ENCODE measurements around the gene GLI3.

Gene GLI3

DNA sequence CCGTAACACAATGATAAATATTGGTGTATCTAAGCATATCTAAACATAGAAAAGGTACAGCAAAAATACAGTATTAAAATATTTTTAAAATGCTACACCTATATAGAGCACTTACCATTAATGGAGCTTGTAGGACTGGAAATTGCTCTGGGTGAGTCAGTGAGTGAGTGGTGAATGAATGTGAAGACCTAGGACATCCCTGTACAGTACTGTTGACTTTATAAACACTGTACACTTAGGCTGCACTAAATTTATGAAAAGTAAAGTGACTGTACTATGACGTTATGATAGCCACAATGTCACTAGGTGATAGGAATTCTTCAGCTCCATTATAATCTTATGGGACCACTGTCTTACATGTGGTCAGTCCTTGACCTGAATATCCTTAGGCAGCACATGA lies 147.0 kb downstream of the GLI3 start:
- no peak overlapping the region for H2AK5ac ChIP-seq (ENCODE audit: low read length)
- no peak overlapping the region for H3K9ac ChIP-seq (ENCODE audit: low read length)
- H3K23ac ChIP-seq (ENCODE audit: low read length) = no peak overlapping the region
- no peak overlapping the region for H3K4ac ChIP-seq (ENCODE audit: low read depth, low read length)
- H2BK5ac ChIP-seq (ENCODE audit: low read depth, low read length, poor library complexity) = no peak overlapping the region
- no peaks in the 10 kb centered on the region for H3K9me3 ChIP-seq (ENCODE audit: insufficient read depth, low read depth, low read length)
- H4K91ac ChIP-seq (ENCODE audit: low read depth, low read length) = no peak overlapping the region
- H3K79me2 ChIP-seq (ENCODE audit: control insufficient read depth, insufficient read depth, low read length, poor library complexity) = no peaks in the 10 kb centered on the region
- WGBS (ENCODE audit: extremely low coverage, insufficient coverage, insufficient read length) = no CpG with 5 or more reads among the region's 2 CpGs
- H3K4me3 ChIP-seq (ENCODE audit: low read depth, low read length) = no peak overlapping the region
- H2AFZ ChIP-seq (ENCODE audit: insufficient read depth, low read length, poor library complexity) = no peak overlapping the region
- no peaks in the 10 kb centered on the region for H3K36me3 ChIP-seq (ENCODE audit: control insufficient read depth in 1 of 2, insufficient read depth in 2 of 2, low read length in 2 of 2)
- H2BK12ac ChIP-seq (ENCODE audit: low read length) = no peak overlapping the region
- no peak for DNase-seq
- no peak overlapping the region for H4K8ac ChIP-seq (ENCODE audit: low read depth, low read length)
- no peaks in the 10 kb centered on the region for H3K79me1 ChIP-seq (ENCODE audit: low read length)
- peaks cover 5% of the 10 kb centered on the region in 2 experiments for H3K4me1 ChIP-seq (ENCODE audit: control insufficient read depth in 1 of 2, insufficient read depth in 2 of 2, low read length in 2 of 2)
- H3K27me3 ChIP-seq (ENCODE audit: insufficient read depth, low read length) = no peaks in the 10 kb centered on the region
- no peak overlapping the region for H4K12ac ChIP-seq (ENCODE audit: low read depth, low read length)
- no peak overlapping the region for H3K14ac ChIP-seq (ENCODE audit: low read length)
- H2BK120ac ChIP-seq (ENCODE audit: insufficient read depth, low read length, poor library complexity) = no peak overlapping the region
- no peak overlapping the region for H3K27ac ChIP-seq (ENCODE audit: low read depth, low read length)
- no peak overlapping the region for H3K18ac ChIP-seq (ENCODE audit: low read length)
- H3K4me2 ChIP-seq (ENCODE audit: low read length) = no peak overlapping the region

DNA sequence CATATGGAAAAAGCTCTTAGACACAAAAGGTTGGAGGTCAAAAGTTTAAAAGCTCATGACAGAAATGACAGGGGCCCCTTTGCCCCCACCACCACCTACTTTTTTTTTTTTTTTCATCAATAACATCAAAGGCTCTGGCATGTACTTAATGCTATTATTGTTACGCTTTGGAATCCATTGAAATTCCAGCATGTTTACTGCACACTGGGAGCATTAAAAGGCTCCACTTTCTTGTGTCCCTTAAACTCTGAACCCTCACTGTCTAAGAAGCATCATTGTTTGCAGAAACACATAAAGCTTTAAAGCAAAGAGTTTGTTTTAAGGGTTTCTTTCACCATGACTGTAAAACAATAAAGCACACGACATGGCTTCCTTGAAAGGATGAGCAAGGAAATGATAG lies 149.4 kb downstream of the GLI3 start:
- Histone ChIP-seq H3K4me1 (ENCODE audit: control insufficient read depth in 1 of 2, insufficient read depth in 2 of 2, low read length in 2 of 2) (peaks cover 5% of the 10 kb centered on the region in 2 experiments), H3K18ac (ENCODE audit: low read length) (no peak overlapping the region), H3K14ac (ENCODE audit: low read length) (no peak overlapping the region)

DNA sequence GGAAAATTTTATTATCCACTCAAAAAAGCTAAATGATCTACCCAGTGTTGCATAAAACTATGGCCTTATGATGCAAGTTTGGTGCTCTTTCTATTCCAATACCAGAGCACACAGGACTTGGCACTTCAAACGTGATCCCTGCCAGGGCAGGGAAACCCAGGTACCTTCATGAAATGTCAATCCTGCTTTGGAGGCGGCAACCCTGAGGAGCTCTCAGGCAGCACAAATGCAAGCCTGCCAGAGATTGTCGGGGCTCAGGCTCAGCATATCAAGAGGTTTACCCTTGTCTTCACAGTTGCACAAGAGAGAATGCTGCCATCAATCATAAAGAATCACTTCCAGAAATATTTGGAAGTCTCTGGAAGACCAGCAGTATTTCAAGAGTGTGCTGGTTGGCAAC lies 151.5 kb downstream of the GLI3 start:
- no peak overlapping the region for H2BK12ac ChIP-seq (ENCODE audit: low read length)
- H3K79me1 ChIP-seq (ENCODE audit: low read length) = no peaks in the 10 kb centered on the region
- H3K18ac ChIP-seq (ENCODE audit: low read length) = no peak overlapping the region
- H3K23ac ChIP-seq (ENCODE audit: low read length) = no peak overlapping the region
- H2BK5ac ChIP-seq (ENCODE audit: low read depth, low read length, poor library complexity) = no peak overlapping the region
- no peak overlapping the region for H2AK5ac ChIP-seq (ENCODE audit: low read length)
- no peak overlapping the region for H3K27ac ChIP-seq (ENCODE audit: low read depth, low read length)
- H3K79me2 ChIP-seq (ENCODE audit: control insufficient read depth, insufficient read depth, low read length, poor library complexity) = no peaks in the 10 kb centered on the region
- no peak overlapping the region for H3K14ac ChIP-seq (ENCODE audit: low read length)
- no peaks in the 10 kb centered on the region for H3K9me3 ChIP-seq (ENCODE audit: insufficient read depth, low read depth, low read length)
- H3K36me3 ChIP-seq (ENCODE audit: control insufficient read depth in 1 of 2, insufficient read depth in 2 of 2, low read length in 2 of 2) = no peaks in the 10 kb centered on the region
- no peak overlapping the region for H3K4me3 ChIP-seq (ENCODE audit: low read depth, low read length)
- H4K12ac ChIP-seq (ENCODE audit: low read depth, low read length) = no peak overlapping the region
- H3K4ac ChIP-seq (ENCODE audit: low read depth, low read length) = no peak overlapping the region
- no peak overlapping the region for H4K91ac ChIP-seq (ENCODE audit: low read depth, low read length)
- no peak overlapping the region for H3K9ac ChIP-seq (ENCODE audit: low read length)
- no peak overlapping the region for H4K8ac ChIP-seq (ENCODE audit: low read depth, low read length)
- H3K4me1 ChIP-seq (ENCODE audit: control insufficient read depth in 1 of 2, insufficient read depth in 2 of 2, low read length in 2 of 2) = no peaks in the 10 kb centered on the region
- WGBS (ENCODE audit: extremely low coverage, insufficient coverage, insufficient read length) = no CpG with 5 or more reads among the region's 3 CpGs
- no peak overlapping the region for H2BK120ac ChIP-seq (ENCODE audit: insufficient read depth, low read length, poor library complexity)
- no peak overlapping the region for H3K4me2 ChIP-seq (ENCODE audit: low read length)
- no peaks in the 10 kb centered on the region for H3K27me3 ChIP-seq (ENCODE audit: insufficient read depth, low read length)
- H2AFZ ChIP-seq (ENCODE audit: insufficient read depth, low read length, poor library complexity) = no peak overlapping the region
- DNase-seq = no peak

More for the DNA sequence above, 149.4 kb downstream of the GLI3 start:
- no peak overlapping the region for H2AK5ac ChIP-seq (ENCODE audit: low read length)
- H4K91ac ChIP-seq (ENCODE audit: low read depth, low read length) = no peak overlapping the region
- no CpG with 5 or more reads among the region's 2 CpGs for WGBS (ENCODE audit: extremely low coverage, insufficient coverage, insufficient read length)
- H3K79me2 ChIP-seq (ENCODE audit: control insufficient read depth, insufficient read depth, low read length, poor library complexity) = no peaks in the 10 kb centered on the region
- no peak overlapping the region for H3K4ac ChIP-seq (ENCODE audit: low read depth, low read length)
- no peak overlapping the region for H3K23ac ChIP-seq (ENCODE audit: low read length)
- H3K4me3 ChIP-seq (ENCODE audit: low read depth, low read length) = no peak overlapping the region
- H3K9me3 ChIP-seq (ENCODE audit: insufficient read depth, low read depth, low read length) = no peaks in the 10 kb centered on the region
- H4K8ac ChIP-seq (ENCODE audit: low read depth, low read length) = no peak overlapping the region
- no peak overlapping the region for H2AFZ ChIP-seq (ENCODE audit: insufficient read depth, low read length, poor library complexity)
- no peak overlapping the region for H2BK120ac ChIP-seq (ENCODE audit: insufficient read depth, low read length, poor library complexity)
- H2BK5ac ChIP-seq (ENCODE audit: low read depth, low read length, poor library complexity) = no peak overlapping the region
- H3K36me3 ChIP-seq (ENCODE audit: control insufficient read depth in 1 of 2, insufficient read depth in 2 of 2, low read length in 2 of 2) = no peaks in the 10 kb centered on the region
- H3K79me1 ChIP-seq (ENCODE audit: low read length) = no peaks in the 10 kb centered on the region
- no peak overlapping the region for H3K27ac ChIP-seq (ENCODE audit: low read depth, low read length)
- H3K4me2 ChIP-seq (ENCODE audit: low read length) = no peak overlapping the region
- no peak for DNase-seq
- H3K27me3 ChIP-seq (ENCODE audit: insufficient read depth, low read length) = no peaks in the 10 kb centered on the region
- no peak overlapping the region for H4K12ac ChIP-seq (ENCODE audit: low read depth, low read length)
- no peak overlapping the region for H2BK12ac ChIP-seq (ENCODE audit: low read length)
- no peak overlapping the region for H3K9ac ChIP-seq (ENCODE audit: low read length)

DNA sequence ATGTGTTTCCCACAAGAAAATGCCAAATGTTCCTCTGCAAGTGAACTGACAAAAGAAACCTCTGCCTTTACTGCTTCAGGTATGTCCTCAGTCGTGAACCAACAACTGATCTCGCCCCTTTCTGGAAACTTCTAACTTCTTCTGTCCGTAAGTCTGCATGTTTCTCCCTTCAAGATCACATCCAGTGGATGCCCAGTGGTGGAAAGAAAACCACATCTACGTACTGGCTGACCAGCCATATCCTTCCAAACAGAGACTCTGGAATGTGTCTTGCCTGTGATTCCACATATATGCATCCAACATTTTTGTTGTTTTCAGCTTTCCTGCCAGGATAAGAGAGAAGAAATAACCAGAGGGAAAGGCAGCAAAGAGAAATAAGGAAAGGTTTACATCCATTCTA lies 152.7 kb downstream of the GLI3 start:
- no peak overlapping the region for H2AK5ac ChIP-seq (ENCODE audit: low read length)
- H3K79me1 ChIP-seq (ENCODE audit: low read length) = no peaks in the 10 kb centered on the region
- WGBS (ENCODE audit: extremely low coverage, insufficient coverage, insufficient read length) = no CpG with 5 or more reads among the region's 4 CpGs
- no peak overlapping the region for H3K4me2 ChIP-seq (ENCODE audit: low read length)
- no peak overlapping the region for H2BK12ac ChIP-seq (ENCODE audit: low read length)
- H3K36me3 ChIP-seq (ENCODE audit: control insufficient read depth in 1 of 2, insufficient read depth in 2 of 2, low read length in 2 of 2) = no peaks in the 10 kb centered on the region
- no peaks in the 10 kb centered on the region for H3K9me3 ChIP-seq (ENCODE audit: insufficient read depth, low read depth, low read length)
- no peak overlapping the region for H3K18ac ChIP-seq (ENCODE audit: low read length)
- DNase-seq = no peak
- no peak overlapping the region for H3K23ac ChIP-seq (ENCODE audit: low read length)
- H3K9ac ChIP-seq (ENCODE audit: low read length) = no peak overlapping the region
- no peak overlapping the region for H2AFZ ChIP-seq (ENCODE audit: insufficient read depth, low read length, poor library complexity)
- no peak overlapping the region for H2BK120ac ChIP-seq (ENCODE audit: insufficient read depth, low read length, poor library complexity)
- no peak overlapping the region for H3K4me3 ChIP-seq (ENCODE audit: low read depth, low read length)
- H3K27ac ChIP-seq (ENCODE audit: low read depth, low read length) = no peak overlapping the region
- no peak overlapping the region for H4K8ac ChIP-seq (ENCODE audit: low read depth, low read length)
- H4K91ac ChIP-seq (ENCODE audit: low read depth, low read length) = no peak overlapping the region
- H3K14ac ChIP-seq (ENCODE audit: low read length) = no peak overlapping the region
- H2BK5ac ChIP-seq (ENCODE audit: low read depth, low read length, poor library complexity) = no peak overlapping the region
- H3K4ac ChIP-seq (ENCODE audit: low read depth, low read length) = no peak overlapping the region
- no peaks in the 10 kb centered on the region for H3K4me1 ChIP-seq (ENCODE audit: control insufficient read depth in 1 of 2, insufficient read depth in 2 of 2, low read length in 2 of 2)
- H3K79me2 ChIP-seq (ENCODE audit: control insufficient read depth, insufficient read depth, low read length, poor library complexity) = no peaks in the 10 kb centered on the region
- H4K12ac ChIP-seq (ENCODE audit: low read depth, low read length) = no peak overlapping the region
- no peaks in the 10 kb centered on the region for H3K27me3 ChIP-seq (ENCODE audit: insufficient read depth, low read length)
